DOHH2 (cell line): Measurements from ENCODE around the gene FBXO2.

Experiments used
- H3F3A ChIP-seq: fragments of 200-600 bp; sonication (generic), shearing (Covaris generic); 2 replicates; pipeline ENCODE4 v1.6.0; 2016; ENCODE audit warnings: antibody characterized with exemption, mild to moderate bottlenecking; ENCODE audit not compliant: control insufficient read depth, insufficient read depth
- H3K27ac ChIP-seq: fragments of 200-600 bp; sonication (generic); 2 replicates; pipeline ENCODE4 v1.5.1; 2014; ENCODE audit warnings: low read depth, mild to moderate bottlenecking, low read length, moderate library complexity
- H3K27me3 ChIP-seq: fragments of 200-600 bp; sonication (generic); 2 replicates; pipeline ENCODE4 v1.6.1; 2014; ENCODE audit warnings: mild to moderate bottlenecking, low read length, mixed read lengths; ENCODE audit not compliant: control insufficient read depth
- H3K36me3 ChIP-seq: fragments of 200-600 bp; sonication (generic); 2 replicates; pipeline ENCODE4 v1.6.1; 2014; ENCODE audit warnings: mild to moderate bottlenecking, low read length, moderate library complexity, mixed read lengths; ENCODE audit not compliant: control insufficient read depth
- H3K4me1 ChIP-seq: fragments of 200-600 bp; sonication (generic); 2 replicates; pipeline ENCODE4 v1.6.1; 2014; ENCODE audit warnings: mild to moderate bottlenecking, low read length, mixed read lengths; ENCODE audit not compliant: control insufficient read depth
- H3K4me2 ChIP-seq: fragments of 200-600 bp; sonication (generic); 2 replicates; pipeline ENCODE4 v1.6.0; 2014; ENCODE audit warnings: mild to moderate bottlenecking, low read length, moderate library complexity
- H3K4me3 ChIP-seq: fragments of 200-600 bp; sonication (generic); 2 replicates; pipeline ENCODE4 v1.5.1; 2014; ENCODE audit warnings: mild to moderate bottlenecking, low read length, mixed read lengths
- H3K79me2 ChIP-seq: fragments of 200-600 bp; sonication (generic); 2 replicates; pipeline ENCODE4 v1.6.1; 2014; ENCODE audit warnings: mild to moderate bottlenecking, low read length, mixed read lengths; ENCODE audit not compliant: control insufficient read depth
- H3K9me2 ChIP-seq: fragments of 200-600 bp; sonication (generic); replicated peaks from 2 replicates; pipeline ENCODE4 v1.6.1; 2014; ENCODE audit warnings: mild to moderate bottlenecking, low read length, mixed read lengths; ENCODE audit not compliant: control insufficient read depth
- H3K9me3 ChIP-seq: fragments of 200-600 bp; sonication (generic); 2 replicates; pipeline ENCODE4 v1.6.1; 2014; ENCODE audit warnings: antibody characterized with exemption, low read length, mixed read lengths; ENCODE audit not compliant: control insufficient read depth, insufficient read depth
- H4K20me1 ChIP-seq: fragments of 200-600 bp; sonication (generic); 2 replicates; pipeline ENCODE4 v1.6.0; 2014; ENCODE audit warnings: low read depth, mild to moderate bottlenecking, antibody characterized with exemption, low read length, moderate library complexity; ENCODE audit not compliant: control insufficient read depth, insufficient read depth
- CTCF ChIP-seq: fragments of 200-600 bp; sonication (generic); IDR thresholded peaks from one replicate; pipeline ENCODE4 v1.5.1; 2014; ENCODE audit warnings: antibody characterized with exemption, mild to moderate bottlenecking, low read depth, low read length; ENCODE audit not compliant: poor library complexity, severe bottlenecking
- EZH2phosphoT487 ChIP-seq: fragments of 200-600 bp; sonication (generic); IDR thresholded peaks from 2 replicates; pipeline ENCODE4 v1.6.1; 2017; ENCODE audit warnings: borderline replicate concordance, mild to moderate bottlenecking, antibody characterized with exemption, low read length, moderate library complexity, mixed read lengths

The FBXO2 gene

GRCh38 chr1:11697188-11697892 lies 43.1 kb upstream of the FBXO2 start:
- peaks cover 34% of the 10 kb centered on the region for H3K27me3 ChIP-seq
- no peaks in the 10 kb centered on the region for H3F3A ChIP-seq
- H3K27ac ChIP-seq: no peak overlapping the region
- no peaks in the 10 kb centered on the region for H3K9me2 ChIP-seq
- H3K4me3 ChIP-seq: no peak overlapping the region
- TF ChIP-seq CTCF (no peak), EZH2phosphoT487 (no peak)
- no peaks in the 10 kb centered on the region for H3K9me3 ChIP-seq
- H3K4me1 ChIP-seq: no peaks in the 10 kb centered on the region
- no peaks in the 10 kb centered on the region for H3K36me3 ChIP-seq
- no peaks in the 10 kb centered on the region for H4K20me1 ChIP-seq
- H3K79me2 ChIP-seq: no peaks in the 10 kb centered on the region
- H3K4me2 ChIP-seq: no peak overlapping the region

GRCh38 chr1:11695861-11696260 lies 41.6 kb upstream of the FBXO2 start:
- Histone ChIP-seq H3K79me2 (no peaks in the 10 kb centered on the region), H3K9me3 (no peaks in the 10 kb centered on the region), H3K4me1 (no peaks in the 10 kb centered on the region), H3K36me3 (no peaks in the 10 kb centered on the region), H3K4me3 (no peak overlapping the region), H3F3A (no peaks in the 10 kb centered on the region), H3K4me2 (no peak overlapping the region), H3K27ac (no peak overlapping the region), H4K20me1 (no peaks in the 10 kb centered on the region), H3K9me2 (no peaks in the 10 kb centered on the region), H3K27me3 (peaks cover 46% of the 10 kb centered on the region)
- TF ChIP-seq CTCF (no peak), EZH2phosphoT487 (no peak)

- H3K79me2 ChIP-seq: no peaks in the 10 kb centered on the region
- H3K27me3 ChIP-seq: peaks cover 58% of the 10 kb centered on the region
- 0 out of 2 replicates have a peak, but pooled peaks cover 2% of the 10 kb centered on the region for H3F3A ChIP-seq
- H3K27ac ChIP-seq: no peak overlapping the region
- no peaks in the 10 kb centered on the region for H3K36me3 ChIP-seq
- no peaks in the 10 kb centered on the region for H3K9me2 ChIP-seq
- H3K4me2 ChIP-seq: no peak overlapping the region
- TF ChIP-seq CTCF: no peak
- TF ChIP-seq EZH2phosphoT487: no peak
- H3K4me3 ChIP-seq: no peak overlapping the region
- no peaks in the 10 kb centered on the region for H4K20me1 ChIP-seq
- H3K9me3 ChIP-seq: no peaks in the 10 kb centered on the region
- H3K4me1 ChIP-seq: no peaks in the 10 kb centered on the region
Measured at GRCh38 chr1:11693917-11694316, 39.7 kb upstream of the FBXO2 start.
